HepG2 (cell line): ENCODE results near the gene MISFA. TPM values are rescaled to one million over a fixed set of nuclear protein-coding genes. Genes with fewer than 3 reads are reported as not detected.

Experiments
- ATAC-seq: fragments of 200-7000 bp; cut with Tn5 transposase; 3 replicates; pipeline ENCODE4 v1.9.1; 2020; ENCODE audit warnings: mild to moderate bottlenecking, moderate library complexity
- BruUV-seq: library from RNA; stranded (reverse); fragments of 400-500 nt; replicated peaks from 2 replicates; lab custom pipeline; 2021; lab: Mats Ljungman, UMichigan
- CTCF ChIA-PET: fragments of 300-600 bp; formaldehyde crosslinking; extraction: SDS; loops from one replicate; lab custom pipeline; 2021; ENCODE audit warnings: low total read pairs, inconsistent platforms, low intra/inter-chr PET ratio; lab: Yijun Ruan, JAX
- POLR2A ChIA-PET: fragments of 350-600 bp; sonication (Branson Sonifier 250); formaldehyde crosslinking; loops from one replicate; lab custom pipeline; 2020; ENCODE audit warnings: antibody characterized with exemption, inconsistent platforms; lab: Yijun Ruan, JAX
- DNase-seq: peaks from one replicate; pipeline ENCODE4 v3.0.0-alpha.2; 2015; ENCODE audit warnings: low spot score
- FAIRE-seq: peaks from 3 replicates; lab custom pipeline; 2011; peaks lifted over from hg19 to GRCh38; lab: Jason Lieb, UNC
- H2AFZ ChIP-seq: one replicate; pipeline ENCODE4 v1.6.1; 2011; ENCODE audit warnings: low read length, inconsistent platforms
- H3K27ac ChIP-seq: fragments of 300-600 bp; 3 replicates; pipeline ENCODE4 v1.8.0; 2011; ENCODE audit warnings: mixed run types, mild to moderate bottlenecking, mixed read lengths, low read length, inconsistent platforms; ENCODE audit not compliant: insufficient read depth; ENCODE audit errors: extremely low read length
- H3K27me3 ChIP-seq, 2 experiments: fragments of 200-600 bp in 1 of 2; 2 replicates in 1 of 2; 3 replicates in 1 of 2; pipeline versions ENCODE4 v1.6.0 to v1.8.0; 2011; ENCODE audit warnings: low read length in 2 of 2, mild to moderate bottlenecking in 2 of 2, moderate library complexity in 2 of 2, inconsistent platforms in 1 of 2; ENCODE audit not compliant: insufficient read depth in 2 of 2, control insufficient read depth in 1 of 2
- H3K36me3 ChIP-seq, 2 experiments: fragments of 200-600 bp in 1 of 2; replicated peaks in 1 of 2; 2 replicates in 1 of 2; 3 replicates in 1 of 2; pipeline versions ENCODE4 v1.5.1 to v1.8.0; 2011; ENCODE audit warnings: low read length in 2 of 2, inconsistent platforms in 1 of 2; ENCODE audit not compliant: insufficient read depth in 2 of 2, control insufficient read depth in 1 of 2
- H3K4me1 ChIP-seq: 2 replicates; pipeline ENCODE4 v1.5.1; 2012; ENCODE audit warnings: low read length, inconsistent platforms; ENCODE audit not compliant: insufficient read depth
- H3K4me2 ChIP-seq: 2 replicates; pipeline ENCODE4 v1.6.0; 2011; ENCODE audit warnings: low read depth, low read length, inconsistent platforms
- H3K4me3 ChIP-seq, 3 experiments: fragments of 200-600 bp in 1 of 3; sonication (generic), shearing (Covaris generic) in 1 of 3; replicated peaks in 1 of 3; 2 replicates each; pipeline ENCODE4 v1.5.1; 2011 to 2016; ENCODE audit warnings: low read length in 3 of 3, inconsistent platforms in 2 of 3, low read depth in 2 of 3, mild to moderate bottlenecking in 2 of 3, control low read depth in 1 of 3, mixed read lengths in 1 of 3; ENCODE audit not compliant: insufficient read depth in 1 of 3
- H3K79me2 ChIP-seq: one replicate; pipeline ENCODE4 v1.6.1; 2011; ENCODE audit warnings: low read length, inconsistent platforms; ENCODE audit not compliant: insufficient read depth
- H3K9ac ChIP-seq: 2 replicates; pipeline ENCODE4 v1.6.0; 2011; ENCODE audit warnings: mild to moderate bottlenecking, low read depth, low read length, inconsistent platforms; ENCODE audit not compliant: insufficient read depth
- H3K9me3 ChIP-seq: 2 replicates; pipeline ENCODE4 v1.5.1; 2012; ENCODE audit warnings: mild to moderate bottlenecking, low read length
- H4K20me1 ChIP-seq: 2 replicates; pipeline ENCODE4 v1.6.0; 2011; ENCODE audit warnings: inconsistent platforms, mild to moderate bottlenecking, low read length, moderate library complexity; ENCODE audit not compliant: insufficient read depth
- ARID5B ChIP-seq: IDR thresholded peaks from 2 replicates; pipeline ENCODE4 v1.4.0; 2020; ENCODE audit warnings: mild to moderate bottlenecking, missing genetic modification reagents
- GTF3A ChIP-seq: sonication (generic); formaldehyde crosslinking; conservative IDR thresholded peaks from 2 replicates; pipeline ENCODE4 v1.4.0; 2020; ENCODE audit warnings: mild to moderate bottlenecking, missing genetic modification reagents
- KAT7 ChIP-seq: IDR thresholded peaks from 2 replicates; pipeline ENCODE4 v1.6.1; 2018; ENCODE audit warnings: borderline replicate concordance, missing compliant biosample characterization
- NCOA2 ChIP-seq: sonication (generic); formaldehyde crosslinking; IDR thresholded peaks from 2 replicates; pipeline ENCODE4 v1.8.0; 2022; ENCODE audit warnings: inconsistent platforms
- NFIB ChIP-seq: sonication (generic); formaldehyde crosslinking; IDR thresholded peaks from 2 replicates; pipeline ENCODE4 v1.9.0; 2021; ENCODE audit warnings: missing genetic modification reagents, mild to moderate bottlenecking, borderline replicate concordance
- RARG ChIP-seq: sonication (generic); formaldehyde crosslinking; IDR thresholded peaks from 2 replicates; pipeline ENCODE4 v1.4.0; 2020; ENCODE audit warnings: low read depth, mild to moderate bottlenecking, missing genetic modification reagents
- SOX6 ChIP-seq, 2 experiments: fragments of 450-650 bp in 1 of 2; sonication (generic) in 1 of 2; formaldehyde crosslinking in 1 of 2; IDR thresholded peaks; 2 replicates each; pipeline versions ENCODE4 v1.4.0 to v1.6.1; 2017 to 2020; ENCODE audit warnings: antibody characterized with exemption in 1 of 2, mild to moderate bottlenecking in 1 of 2, missing genetic modification reagents in 1 of 2
- THAP9 ChIP-seq: sonication (generic); formaldehyde crosslinking; IDR thresholded peaks from 2 replicates; pipeline ENCODE4; 2020; ENCODE audit warnings: missing genetic modification reagents, mild to moderate bottlenecking, borderline replicate concordance
- ZNF549 ChIP-seq: sonication (generic); formaldehyde crosslinking; IDR thresholded peaks from 2 replicates; pipeline ENCODE4 v1.5.0; 2020; ENCODE audit warnings: missing genetic modification reagents
- WGBS: methylation state at CpG from one replicate; pipeline ENCODE4 v1.1.6; 2017; ENCODE audit warnings: low lambda C conversion rate; 5-methylcytosine and 5-hydroxymethylcytosine counted together
- in situ Hi-C: cut with HindIII; loops from 2 replicates; pipeline ENCODE4 v1.10.0; 2017; ENCODE audit warnings: low pct_unique_long_range_greater_than_20kb; ENCODE audit not compliant: extremely low pct_ligation_motif_present
- intact Hi-C: fragments of 100-400 bp; cut with micrococcal nuclease; formaldehyde crosslinking; loops from one replicate; pipeline ENCODE4 v1.10.0; 2022; ENCODE audit not compliant: unreplicated experiment
- polyA plus RNA-seq, 8 experiments: library from polyadenylated mRNA; depleted of rRNA in 3 of 8; stranded (reverse) in 7 of 8; unstranded in 1 of 8; fragments of >200 nt; fragmentation: Illumina TruSeq in 4 of 8; extraction: Trizol in 4 of 8; gene quantifications; 2 replicates each; pipeline versions ENCODE4 v1.2.1 to v1.2.3, GENCODE V29; 2011 to 2016; ENCODE audit warnings: low read depth in 4 of 8, missing spikeins in 1 of 8, mixed read lengths in 1 of 8; ENCODE audit not compliant: insufficient read depth in 1 of 8
- total RNA-seq, 5 experiments: library from RNA; depleted of rRNA; stranded (reverse); fragments of >200 nt; fragmentation: Illumina TruSeq; extraction: Trizol; gene quantifications; 2 replicates each; pipeline ENCODE4 v1.2.3, GENCODE V29; 2016; ENCODE audit warnings: low read depth in 1 of 5

The MISFA gene
- total and polyA plus RNA-seq, 2 of the 13 experiments (the other 11 are each of a cell fraction or from before 2014, with no cell fraction given) = 1.4 to 5.4 TPM

DNA sequence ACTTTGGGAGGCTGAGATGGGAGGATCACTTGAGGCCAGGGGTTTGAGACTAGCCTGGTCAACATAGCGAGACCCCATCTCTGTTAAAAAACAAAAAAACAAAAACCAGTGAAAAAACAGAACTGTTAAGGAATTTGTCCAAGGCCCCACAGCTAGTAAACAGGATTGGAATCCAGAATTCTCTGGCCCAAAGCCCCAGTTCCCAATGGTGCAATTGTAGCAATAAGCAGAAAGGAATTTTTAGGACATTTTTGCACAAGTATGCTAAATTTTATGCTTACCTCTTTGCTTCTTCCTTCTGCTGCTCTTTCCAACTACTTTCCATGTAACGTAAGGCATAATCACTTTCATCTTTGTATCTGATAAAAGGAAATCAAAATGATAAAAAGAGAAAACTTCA lies 11.6 kb downstream of the MISFA start (continued):
- TF ChIP-seq ARID5B (CRISPR knock-in tag) = no peak

- H3K36me3 ChIP-seq = peaks cover 15 to 62% of the 10 kb centered on the region in 2 experiments
- intact Hi-C loops (no loop called here), in situ Hi-C loops (no loop called here)
- no peak overlapping the region for H3K27ac ChIP-seq
- no peak overlapping the region for H2AFZ ChIP-seq
- WGBS = 97% methylated on average over 4 of the region's 4 CpGs
- H3K27me3 ChIP-seq = no peaks in the 10 kb centered on the region
- BruUV-seq = no TSS peak
- H3K9ac ChIP-seq = no peak overlapping the region
- H3K79me2 ChIP-seq = no peaks in the 10 kb centered on the region
- FAIRE-seq = no peak
- no peak for ATAC-seq
- H3K4me1 ChIP-seq = no peaks in the 10 kb centered on the region
- H3K9me3 ChIP-seq = no peaks in the 10 kb centered on the region
- ChIA-PET POLR2A (no interaction called here), CTCF (no interaction called here)
- H4K20me1 ChIP-seq = no peaks in the 10 kb centered on the region
- no peak overlapping the region for H3K4me3 ChIP-seq
- no peak overlapping the region for H3K4me2 ChIP-seq
- no peak for DNase-seq
- TF ChIP-seq ZNF549 = no peak
- TF ChIP-seq NFIB (CRISPR knock-in tag) = no peak
- TF ChIP-seq GTF3A (CRISPR knock-in tag) = no peak
- TF ChIP-seq SOX6 (IDR thresholded peaks at IDR 0.05) = no peak
- no peak for TF ChIP-seq SOX6 (CRISPR knock-in tag; IDR thresholded peaks at IDR 0.05)
- TF ChIP-seq NCOA2 (CRISPR knock-in tag) = no peak
- no peak for TF ChIP-seq KAT7 (CRISPR knock-in tag)
- no peak for TF ChIP-seq THAP9 (CRISPR knock-in tag)
- no peak for TF ChIP-seq RARG (CRISPR knock-in tag)
Measured at GRCh38 chr11:18612394-18612793, 12.8 kb downstream of the MISFA start.
